GM04503 (cell line): Measurements from ENCODE around the gene GPA33.

Experiments
- DNase-seq: peaks from one replicate; pipeline ENCODE4 v3.0.0-alpha.2; 2012; ENCODE audit warnings: low read depth

The GPA33 gene, protein sequence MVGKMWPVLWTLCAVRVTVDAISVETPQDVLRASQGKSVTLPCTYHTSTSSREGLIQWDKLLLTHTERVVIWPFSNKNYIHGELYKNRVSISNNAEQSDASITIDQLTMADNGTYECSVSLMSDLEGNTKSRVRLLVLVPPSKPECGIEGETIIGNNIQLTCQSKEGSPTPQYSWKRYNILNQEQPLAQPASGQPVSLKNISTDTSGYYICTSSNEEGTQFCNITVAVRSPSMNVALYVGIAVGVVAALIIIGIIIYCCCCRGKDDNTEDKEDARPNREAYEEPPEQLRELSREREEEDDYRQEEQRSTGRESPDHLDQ

GRCh38 chr1:167090314-167090942 lies at the start of gene GPA33:
GPA33 (minus strand) TSS chr1:167090377; CDS start chr1:167090287, 90 bp downstream.
- DNase-seq = no peak

GRCh38 chr1:167138703-167139102 lies 48.5 kb upstream of the GPA33 start:
- no peak for DNase-seq

- DNase-seq = no peak
These were observed 47.8 kb upstream of the GPA33 start for GRCh38 chr1:167137793-167138510.

- DNase-seq = no peak
These were observed 47.2 kb upstream of the GPA33 start for GRCh38 chr1:167137332-167137781.

DNA sequence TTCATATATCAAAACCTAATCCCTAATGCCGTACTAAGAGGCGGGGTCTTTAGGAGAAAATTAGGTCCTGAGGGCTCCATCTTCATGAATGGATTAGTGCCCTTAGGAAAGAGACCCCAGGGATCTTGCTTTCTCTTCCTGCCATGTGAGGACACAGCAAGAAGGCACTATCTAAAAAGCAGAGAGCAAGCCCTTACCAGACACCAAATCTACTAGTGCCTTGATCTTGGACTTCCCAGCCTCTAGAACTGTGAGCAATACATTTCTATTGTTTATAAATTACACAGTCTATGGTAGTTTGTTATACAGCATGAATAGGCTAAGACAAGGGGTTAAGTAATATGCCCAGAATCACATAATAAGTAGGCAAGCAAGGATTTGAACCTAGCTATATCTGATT lies 46.6 kb upstream of the GPA33 start:
- no peak for DNase-seq

GRCh38 chr1:167136191-167136614 lies 46.0 kb upstream of the GPA33 start:
- no peak for DNase-seq

DNA sequence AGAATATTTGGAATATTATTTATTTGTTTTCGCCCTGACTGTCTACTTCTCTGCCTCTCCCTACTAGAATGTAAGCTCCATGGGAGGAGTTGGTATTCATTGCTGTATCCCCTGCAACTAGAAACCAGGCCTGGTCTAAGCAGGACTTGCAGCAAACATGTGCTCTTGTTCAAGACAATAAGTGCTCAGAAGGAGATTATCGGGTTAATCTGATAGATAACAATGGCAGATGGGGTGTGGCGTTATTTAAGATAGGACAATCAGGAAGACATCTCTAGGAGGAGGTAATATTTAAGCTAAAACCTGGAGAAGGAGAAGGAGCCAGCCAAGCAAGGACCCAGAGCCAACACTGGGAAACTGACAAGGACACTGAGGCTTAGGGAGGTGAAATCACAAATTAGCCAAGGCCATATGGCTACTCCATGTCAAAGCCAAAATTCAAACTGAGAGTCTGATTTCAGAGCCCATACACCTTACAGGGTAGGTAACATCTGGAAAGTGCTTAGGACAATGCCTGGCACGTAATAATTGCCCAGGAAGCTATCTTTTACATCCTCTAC lies 45.2 kb upstream of the GPA33 start:
- DNase-seq = no peak

- DNase-seq = no peak
These were observed 42.3 kb upstream of the GPA33 start for GRCh38 chr1:167132301-167133010.

GRCh38 chr1:167130829-167131510 lies 40.8 kb upstream of the GPA33 start:
- no peak for DNase-seq

DNA sequence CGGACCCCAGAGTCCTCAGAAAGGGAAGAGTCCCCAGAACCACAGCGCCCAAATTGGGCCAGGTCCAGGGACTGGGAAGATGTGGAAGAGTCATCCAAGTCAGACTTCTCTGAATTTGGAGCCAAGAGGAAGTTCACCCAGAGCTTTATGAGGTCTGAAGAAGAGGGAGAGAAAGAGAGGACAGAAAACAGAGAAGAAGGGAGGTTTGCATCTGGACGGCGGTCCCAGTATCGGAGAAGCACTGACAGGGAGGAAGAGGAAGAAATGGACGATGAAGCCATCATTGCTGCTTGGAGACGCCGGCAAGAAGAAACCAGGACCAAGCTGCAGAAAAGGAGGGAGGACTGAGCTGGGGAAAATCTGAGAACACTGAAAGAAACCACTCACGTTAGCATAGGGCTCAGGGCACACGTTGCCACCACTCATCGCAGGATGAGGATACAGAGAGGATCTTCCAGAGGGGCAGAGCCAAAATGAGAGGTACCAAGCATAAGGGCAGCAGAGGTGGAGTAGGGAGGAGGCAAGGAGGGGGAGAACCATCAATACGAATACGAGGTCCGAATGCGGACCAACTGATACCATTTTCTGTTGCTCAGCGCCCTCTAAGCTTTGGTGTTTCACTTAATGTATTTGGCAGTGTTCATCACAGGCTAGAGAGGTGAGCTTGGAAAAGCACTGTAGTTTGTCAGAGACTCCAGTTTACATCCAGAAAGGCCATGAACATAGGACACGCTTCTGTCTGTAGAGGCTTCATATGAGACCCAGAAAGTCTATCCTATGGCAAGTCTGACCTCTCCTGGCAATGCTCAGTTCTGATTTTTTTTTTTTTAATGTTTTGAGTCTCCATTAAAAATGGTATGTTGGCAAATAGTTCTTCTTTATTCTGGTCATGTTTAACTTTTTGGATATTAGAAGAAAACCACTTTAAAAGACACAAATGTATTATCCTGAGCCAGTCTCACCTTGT lies 38.4 kb upstream of the GPA33 start:
- DNase-seq = no peak

GRCh38 chr1:167127661-167128060 lies 37.5 kb upstream of the GPA33 start:
- DNase-seq = no peak

- no peak for DNase-seq
These were observed 37.1 kb upstream of the GPA33 start for GRCh38 chr1:167127236-167127635.

GRCh38 chr1:167126811-167127210 lies 36.6 kb upstream of the GPA33 start:
- no peak for DNase-seq

- DNase-seq = no peak
These were observed 36.1 kb upstream of the GPA33 start for GRCh38 chr1:167126317-167126716.

GRCh38 chr1:167122568-167122967 lies 32.4 kb upstream of the GPA33 start:
- DNase-seq = no peak

GRCh38 chr1:167122121-167122480 lies 31.9 kb upstream of the GPA33 start:
- DNase-seq = no peak

DNA sequence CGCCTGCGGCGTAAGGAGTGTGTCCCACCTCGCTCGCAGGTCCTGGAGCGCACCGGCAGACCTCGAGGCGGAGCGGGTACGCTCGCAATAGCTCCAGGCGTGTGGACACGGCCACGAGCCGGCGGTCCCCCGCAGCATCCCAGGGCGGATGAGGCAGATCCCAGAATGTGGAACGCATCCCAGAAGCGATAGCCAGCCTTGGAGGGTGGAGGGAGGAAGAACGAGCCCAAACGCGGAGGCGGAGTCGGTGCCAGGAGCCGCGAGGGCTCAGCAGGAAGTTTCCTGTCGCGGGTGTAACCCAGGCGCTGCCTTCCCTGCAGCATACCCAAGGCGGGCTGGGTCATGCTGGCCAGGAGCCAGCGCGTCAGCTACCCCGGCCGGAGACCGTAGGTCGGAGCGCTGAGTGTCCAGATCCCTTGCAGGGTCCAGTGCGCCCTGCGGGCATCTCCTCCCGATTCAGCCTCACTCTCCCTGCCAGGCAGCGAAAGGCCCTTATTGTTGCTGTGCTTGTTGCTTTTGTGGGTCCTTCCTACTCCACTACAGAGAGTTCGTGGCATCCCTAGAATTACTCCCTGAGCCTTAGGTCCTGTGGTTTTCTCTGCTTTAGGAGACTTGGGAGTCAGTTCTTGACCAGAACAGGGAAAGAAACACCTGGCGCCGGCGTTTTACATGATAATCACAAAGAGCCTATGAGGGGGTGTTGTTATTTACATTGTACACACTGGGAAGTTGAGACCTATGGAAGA lies 31.4 kb upstream of the GPA33 start:
- DNase-seq = no peak

DNA sequence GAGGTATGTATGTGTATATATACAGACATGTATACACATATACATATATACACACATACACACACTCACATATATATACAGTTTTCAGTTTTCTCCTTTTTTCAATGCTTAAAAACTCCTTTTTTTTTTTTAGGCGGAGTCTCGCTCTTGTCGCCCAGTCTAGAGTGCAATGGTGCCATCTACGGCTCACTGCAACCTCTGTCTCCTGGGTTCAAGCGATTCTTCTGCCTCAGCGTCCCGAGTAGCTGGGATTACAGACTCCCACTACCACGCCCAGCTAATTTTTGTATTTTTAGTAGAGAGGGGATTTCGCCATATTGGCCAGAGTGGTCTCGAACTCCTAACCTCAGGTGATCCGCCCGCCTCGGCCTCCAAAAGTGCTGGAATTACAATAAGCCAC lies 30.7 kb upstream of the GPA33 start:
- DNase-seq = no peak

DNA sequence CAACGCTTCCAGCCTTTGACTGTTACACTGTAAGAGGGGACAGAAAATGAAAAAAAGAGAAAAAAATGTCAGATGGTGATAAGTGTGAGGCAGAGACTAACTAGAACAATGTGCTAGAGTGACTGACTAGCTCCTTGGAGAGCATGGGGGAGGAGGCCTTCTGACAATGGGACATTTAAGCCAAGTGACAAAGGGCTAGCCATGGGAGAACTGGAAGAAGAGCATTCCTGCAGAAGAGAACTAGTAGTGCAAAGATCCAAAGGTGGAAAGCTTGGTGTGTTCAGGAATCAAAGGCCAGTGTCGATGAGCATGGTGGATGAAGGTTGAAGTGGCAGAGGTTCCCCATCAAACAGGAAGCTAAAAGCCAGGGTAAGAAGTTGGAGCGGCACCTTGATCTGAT lies 29.5 kb upstream of the GPA33 start:
- DNase-seq = no peak

DNA sequence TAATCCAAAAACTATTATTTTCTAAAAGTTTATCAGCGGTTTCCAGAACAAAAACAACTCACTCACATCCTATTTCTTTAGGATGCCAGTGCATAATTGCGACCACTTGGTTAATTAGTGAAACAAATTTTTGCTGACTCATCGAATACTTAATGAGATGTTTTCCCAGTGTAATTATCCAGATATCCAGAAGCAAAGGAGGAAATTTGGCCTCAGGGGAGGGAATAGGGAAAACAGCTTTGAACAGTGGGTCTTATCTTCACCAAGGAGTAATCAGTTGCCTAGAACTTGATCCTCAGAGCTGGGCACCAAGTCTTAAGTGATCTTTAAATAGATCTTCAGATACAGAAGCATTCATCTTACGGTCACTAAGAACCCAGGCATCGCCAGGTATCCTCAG lies 28.0 kb upstream of the GPA33 start:
- DNase-seq = no peak
